ENCODE data around the gene MRPL10.

MRPL10 gene

DNA sequence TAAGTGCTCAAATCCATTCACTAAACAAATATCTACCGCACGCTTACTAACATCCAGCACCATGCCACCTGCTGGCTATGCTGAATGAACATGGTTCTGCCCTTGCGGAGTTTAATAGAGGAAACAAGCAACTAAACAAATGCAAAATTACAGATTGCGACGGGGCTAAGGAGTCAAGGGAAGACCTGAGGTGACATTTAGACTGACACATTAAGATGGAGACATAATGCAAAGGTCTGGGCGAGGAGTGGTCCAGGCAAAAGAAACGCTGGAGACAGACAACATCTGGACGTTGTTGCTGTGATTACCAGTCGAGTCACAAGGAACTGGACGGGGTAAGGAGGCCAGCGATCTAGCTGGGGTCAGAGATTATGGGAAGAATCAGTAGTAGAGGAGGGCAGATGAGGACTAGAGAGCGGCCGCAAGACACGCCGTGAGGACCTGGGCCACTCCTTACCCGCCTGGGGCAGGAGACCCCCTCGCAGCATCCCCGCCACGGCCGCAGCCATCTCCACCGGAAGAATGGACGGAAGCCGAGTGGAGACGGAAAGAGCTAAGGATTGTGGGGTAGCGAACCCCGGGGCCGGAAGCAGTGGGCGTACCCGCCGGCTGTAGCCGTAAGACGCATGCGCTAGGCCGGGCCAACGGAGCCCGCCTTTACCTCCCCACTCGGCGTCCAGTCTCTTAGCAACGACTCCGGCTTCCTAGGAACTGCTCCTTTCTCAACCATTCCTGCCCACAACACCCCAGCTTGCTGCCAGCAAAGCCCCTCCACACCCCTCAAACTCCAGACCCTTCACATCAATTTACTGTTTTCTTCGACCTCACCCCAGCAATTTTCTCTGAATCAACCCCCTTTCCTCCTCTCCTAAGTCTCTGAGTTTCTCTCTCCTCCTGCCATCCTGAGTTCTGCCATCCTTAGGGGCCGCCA is at the start of gene MRPL10, which contains the start of gene LRRC46:
Gene MRPL10 (minus strand): TSS at position 539 of the 931 bp plus-strand sequence. CDS start 30 bp downstream, at position 509.
Gene LRRC46 (plus strand): TSS at position 668 of the 931 bp plus-strand sequence. CDS start 320 bp downstream, outside the sequence.
- Histone ChIP-seq H3K27me3 (replicated peaks; ENCODE audit: insufficient read depth, low read length) (no peaks in the 10 kb centered on the region), H3F3A (ENCODE audit: insufficient read depth, low read length) (peaks cover 4% of the 10 kb centered on the region; the same call in 1 of the 2 replicates), H3K36me3 (replicated peaks; ENCODE audit: insufficient read depth, low read length) (no peaks in the 10 kb centered on the region), H3K4me3 (ENCODE audit: low read length) (peak within 1 kb of the TSS; percentile 83), H2AFZ (ENCODE audit: low read length) (peak within 1 kb of the TSS; percentile 81), H3K9me3 (replicated peaks; ENCODE audit: insufficient read depth, low read length) (no peaks in the 10 kb centered on the region), H3K27ac (ENCODE audit: low read length) (peak within 1 kb of the TSS; percentile 69; the same call in 1 of the 2 replicates), H3K4me1 (ENCODE audit: low read length) (peaks cover 14% of the 10 kb centered on the region), H3K79me2 (ENCODE audit: low read length) (peaks cover 31% of the 10 kb centered on the region), H4K20me1 (ENCODE audit: insufficient read depth, low read length) (no peaks in the 10 kb centered on the region), H3K9ac (ENCODE audit: low read length) (peak within 1 kb of the TSS; percentile 71), H3K4me2 (ENCODE audit: low read depth, low read length) (peak within 1 kb of the TSS; percentile 73), H3K9me2 (replicated peaks; ENCODE audit: insufficient read depth, low read length) (no peaks in the 10 kb centered on the region)
- DNase-seq = peak; percentile 93
- TF ChIP-seq, protein P1, sequence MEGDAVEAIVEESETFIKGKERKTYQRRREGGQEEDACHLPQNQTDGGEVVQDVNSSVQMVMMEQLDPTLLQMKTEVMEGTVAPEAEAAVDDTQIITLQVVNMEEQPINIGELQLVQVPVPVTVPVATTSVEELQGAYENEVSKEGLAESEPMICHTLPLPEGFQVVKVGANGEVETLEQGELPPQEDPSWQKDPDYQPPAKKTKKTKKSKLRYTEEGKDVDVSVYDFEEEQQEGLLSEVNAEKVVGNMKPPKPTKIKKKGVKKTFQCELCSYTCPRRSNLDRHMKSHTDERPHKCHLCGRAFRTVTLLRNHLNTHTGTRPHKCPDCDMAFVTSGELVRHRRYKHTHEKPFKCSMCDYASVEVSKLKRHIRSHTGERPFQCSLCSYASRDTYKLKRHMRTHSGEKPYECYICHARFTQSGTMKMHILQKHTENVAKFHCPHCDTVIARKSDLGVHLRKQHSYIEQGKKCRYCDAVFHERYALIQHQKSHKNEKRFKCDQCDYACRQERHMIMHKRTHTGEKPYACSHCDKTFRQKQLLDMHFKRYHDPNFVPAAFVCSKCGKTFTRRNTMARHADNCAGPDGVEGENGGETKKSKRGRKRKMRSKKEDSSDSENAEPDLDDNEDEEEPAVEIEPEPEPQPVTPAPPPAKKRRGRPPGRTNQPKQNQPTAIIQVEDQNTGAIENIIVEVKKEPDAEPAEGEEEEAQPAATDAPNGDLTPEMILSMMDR (IDR thresholded peaks at IDR 0.05; ENCODE audit: low read length) = peak; percentile 35
- no peak for TF ChIP-seq EZH2 (optimal IDR thresholded peaks at IDR 0.05; ENCODE audit: low read depth, low read length)

- Histone ChIP-seq H3K27ac (ENCODE audit: low read length) (no peak overlapping the region), H3K4me2 (ENCODE audit: low read depth, low read length) (no peak overlapping the region), H3K36me3 (replicated peaks; ENCODE audit: insufficient read depth, low read length) (no peaks in the 10 kb centered on the region), H3K4me3 (ENCODE audit: low read length) (no peak overlapping the region), H3K27me3 (replicated peaks; ENCODE audit: insufficient read depth, low read length) (peaks cover 61% of the 10 kb centered on the region), H3K9me2 (replicated peaks; ENCODE audit: insufficient read depth, low read length) (no peaks in the 10 kb centered on the region), H3K9me3 (replicated peaks; ENCODE audit: insufficient read depth, low read length) (no peaks in the 10 kb centered on the region), H3F3A (ENCODE audit: insufficient read depth, low read length) (no peaks in the 10 kb centered on the region), H3K79me2 (ENCODE audit: low read length) (no peaks in the 10 kb centered on the region), H3K4me1 (ENCODE audit: low read length) (no peaks in the 10 kb centered on the region), H4K20me1 (ENCODE audit: insufficient read depth, low read length) (no peaks in the 10 kb centered on the region), H2AFZ (ENCODE audit: low read length) (no peak overlapping the region), H3K9ac (ENCODE audit: low read length) (no peak overlapping the region)
- DNase-seq = no peak
- TF ChIP-seq EZH2phosphoT487 (IDR thresholded peaks at IDR 0.05; ENCODE audit: low read length) = no peak
- TF ChIP-seq, protein P1 (IDR thresholded peaks at IDR 0.05; ENCODE audit: low read length) = no peak
- no peak for TF ChIP-seq EZH2 (optimal IDR thresholded peaks at IDR 0.05; ENCODE audit: low read depth, low read length)
These were observed 48.6 kb upstream of the MRPL10 start for GRCh38 chr17:47879776-47880454.

- Histone ChIP-seq H3K27me3 (replicated peaks; ENCODE audit: insufficient read depth, low read length) (peaks cover 69% of the 10 kb centered on the region), H3F3A (ENCODE audit: insufficient read depth, low read length) (no peaks in the 10 kb centered on the region), H4K20me1 (ENCODE audit: insufficient read depth, low read length) (no peaks in the 10 kb centered on the region), H3K4me2 (ENCODE audit: low read depth, low read length) (no peak overlapping the region), H3K79me2 (ENCODE audit: low read length) (no peaks in the 10 kb centered on the region), H2AFZ (ENCODE audit: low read length) (no peak overlapping the region), H3K4me1 (ENCODE audit: low read length) (no peaks in the 10 kb centered on the region), H3K4me3 (ENCODE audit: low read length) (no peak overlapping the region), H3K9me3 (replicated peaks; ENCODE audit: insufficient read depth, low read length) (no peaks in the 10 kb centered on the region), H3K9ac (ENCODE audit: low read length) (no peak overlapping the region), H3K27ac (ENCODE audit: low read length) (no peak overlapping the region), H3K9me2 (replicated peaks; ENCODE audit: insufficient read depth, low read length) (no peaks in the 10 kb centered on the region), H3K36me3 (replicated peaks; ENCODE audit: insufficient read depth, low read length) (no peaks in the 10 kb centered on the region)
- no peak for TF ChIP-seq EZH2 (optimal IDR thresholded peaks at IDR 0.05; ENCODE audit: low read depth, low read length)
- TF ChIP-seq EZH2phosphoT487 (IDR thresholded peaks at IDR 0.05; ENCODE audit: low read length) = no peak
- TF ChIP-seq, protein P1 (IDR thresholded peaks at IDR 0.05; ENCODE audit: low read length) = no peak
- DNase-seq = no peak
These were observed 47.8 kb upstream of the MRPL10 start for GRCh38 chr17:47879028-47879585.

All from MM.1S (cell line).